Panc1 (cell line): ENCODE data around the gene KCNK2. TPM values are rescaled to one million over a fixed set of nuclear protein-coding genes. Genes with fewer than 3 reads are reported as not detected.

Experiments
- ATAC-seq: fragments of 200-7000 bp; cut with Tn5 transposase; 2 replicates; pipeline ENCODE4 v1.9.1; 2020; ENCODE audit warnings: mild to moderate bottlenecking, moderate library complexity
- BruUV-seq: library from RNA; stranded (reverse); fragments of 400-500 nt; replicated peaks from 2 replicates; lab custom pipeline; 2021; lab: Mats Ljungman, UMichigan
- CTCF ChIA-PET: fragments of 300-600 bp; sonication (Branson Sonifier 250); formaldehyde crosslinking; loops from one replicate; lab custom pipeline; 2022; ENCODE audit warnings: antibody characterized with exemption; lab: Charles Lee
- POLR2A ChIA-PET: fragments of 300-600 bp; sonication (Branson Sonifier 250); formaldehyde crosslinking; loops from one replicate; lab custom pipeline; 2022; ENCODE audit warnings: antibody characterized with exemption; lab: Charles Lee
- DNase-seq: peaks from one replicate; pipeline ENCODE4 v3.0.0-alpha.2; 2010; ENCODE audit warnings: low read depth, low spot score
- H3K27ac ChIP-seq: 2 replicates; pipeline ENCODE4 v1.5.1; 2011; ENCODE audit warnings: mild to moderate bottlenecking, low read length, inconsistent platforms
- H3K27me3 ChIP-seq: fragments of 200-500 bp; sonication (Bioruptor generic); 2 replicates; pipeline ENCODE4 v1.6.0; 2014; ENCODE audit warnings: low read length, inconsistent platforms; ENCODE audit not compliant: control insufficient read depth, insufficient read depth
- H3K36me3 ChIP-seq: fragments of 200-500 bp; sonication (Bioruptor generic); 2 replicates; pipeline ENCODE4 v1.5.1; 2014; ENCODE audit warnings: inconsistent platforms, mild to moderate bottlenecking, low read length, moderate library complexity; ENCODE audit not compliant: control insufficient read depth, insufficient read depth
- H3K4me1 ChIP-seq: 2 replicates; pipeline ENCODE4 v1.5.1; 2011; ENCODE audit warnings: inconsistent platforms, mild to moderate bottlenecking, low read length, moderate library complexity; ENCODE audit not compliant: control insufficient read depth, insufficient read depth
- H3K4me3 ChIP-seq, 2 experiments: 2 replicates each; pipeline ENCODE4 v1.5.1; 2011 to 2012; ENCODE audit warnings: low read depth in 2 of 2, low read length in 2 of 2, mild to moderate bottlenecking in 2 of 2, inconsistent platforms in 1 of 2, moderate library complexity in 1 of 2
- H3K9me3 ChIP-seq: fragments of 200-500 bp; sonication (Bioruptor generic); 2 replicates; pipeline ENCODE4 v1.5.1; 2014; ENCODE audit warnings: low read depth, mild to moderate bottlenecking, inconsistent platforms, low read length, moderate library complexity; ENCODE audit not compliant: control insufficient read depth, insufficient read depth
- CTCF ChIP-seq: fragments of 450-650 bp; IDR thresholded peaks from 2 replicates; pipeline ENCODE4 v1.5.1; 2017; ENCODE audit warnings: mild to moderate bottlenecking
- POLR2AphosphoS5 ChIP-seq: IDR thresholded peaks from 2 replicates; pipeline ENCODE4 v1.6.1; 2012; ENCODE audit warnings: mild to moderate bottlenecking, low read depth, low read length, moderate library complexity
- REST ChIP-seq, 2 experiments: IDR thresholded peaks; 2 replicates each; pipeline ENCODE4 v1.6.1; 2011 to 2012; ENCODE audit warnings: low read depth in 2 of 2, control low read depth in 1 of 2, low read length in 1 of 2, mild to moderate bottlenecking in 1 of 2, moderate library complexity in 1 of 2; ENCODE audit not compliant: insufficient read depth in 1 of 2
- SIN3A ChIP-seq: IDR thresholded peaks from 2 replicates; pipeline ENCODE4 v1.6.1; 2012; ENCODE audit warnings: low read depth, mild to moderate bottlenecking, low read length, moderate library complexity, borderline replicate concordance; ENCODE audit not compliant: insufficient read depth
- TCF7L2 ChIP-seq: IDR thresholded peaks from 2 replicates; pipeline ENCODE4 v1.6.1; 2011; ENCODE audit warnings: mild to moderate bottlenecking, low read depth, low read length, inconsistent platforms
- in situ Hi-C: cut with HindIII; loops from 2 replicates; pipeline ENCODE4 v1.10.0; 2016; ENCODE audit warnings: low sequenced_read_pairs, low pct_unique_long_range_greater_than_20kb
- intact Hi-C: fragments of 100-400 bp; cut with micrococcal nuclease; formaldehyde crosslinking; loops from one replicate; pipeline ENCODE4 v1.10.0; 2022; ENCODE audit not compliant: unreplicated experiment
- total RNA-seq: library from RNA; stranded (reverse); gene quantifications from one replicate; pipeline ENCODE4 v1.2.1, GENCODE V29; 2021; ENCODE audit not compliant: unreplicated experiment

KCNK2 gene
- total RNA-seq, 1 experiment from 2014 or later: 0.28 TPM

GRCh38 chr1:215113776-215114153 lies 31.2 kb downstream of the KCNK2 start:
- no peak overlapping the region for H3K27ac ChIP-seq
- H3K9me3 ChIP-seq: no peaks in the 10 kb centered on the region
- ATAC-seq (peak; percentile 75), DNase-seq (peak; percentile 4)
- no peak for TF ChIP-seq SIN3A
- TF ChIP-seq POLR2AphosphoS5: no peak
- TF ChIP-seq CTCF: no peak
- no peak for TF ChIP-seq REST (IDR thresholded peaks at IDR 0.05; ENCODE audit: insufficient read depth in 1 of 2, low read depth in 2 of 2, low read length in 1 of 2)
- no peaks in the 10 kb centered on the region for H3K36me3 ChIP-seq
- peak overlapping the region in 1 of 2 experiments; percentile 8; a peak in 1 of 4 replicates for H3K4me3 ChIP-seq
- peaks cover 4% of the 10 kb centered on the region; the same call in 1 of the 2 replicates for H3K4me1 ChIP-seq
- no TSS peak for BruUV-seq
- H3K27me3 ChIP-seq: no peaks in the 10 kb centered on the region
- intact Hi-C loops (no loop called here), in situ Hi-C loops (no loop called here)
- ChIA-PET POLR2A (no interaction called here), CTCF (no interaction called here)

- CTCF ChIA-PET: no interaction called here
- no peak overlapping the region for H3K4me3 ChIP-seq
- in situ Hi-C loops: no loop called here
- ATAC-seq: peak; percentile 97
- BruUV-seq: no TSS peak
- no peaks in the 10 kb centered on the region for H3K9me3 ChIP-seq
- no peaks in the 10 kb centered on the region for H3K27me3 ChIP-seq
- peak; percentile 33 for DNase-seq
- POLR2A ChIA-PET: no interaction called here
- no peak overlapping the region for H3K27ac ChIP-seq
- intact Hi-C loops: no loop called here
- no peaks in the 10 kb centered on the region for H3K36me3 ChIP-seq
- H3K4me1 ChIP-seq: peaks cover 4% of the 10 kb centered on the region; the same call in 1 of the 2 replicates
- TF ChIP-seq SIN3A: no peak
- TF ChIP-seq POLR2AphosphoS5: peak; percentile 37; the same call in 1 of the 2 replicates
Measured at GRCh38 chr1:215114154-215114933, 31.8 kb downstream of the KCNK2 start.

- Histone ChIP-seq H3K27me3 (no peaks in the 10 kb centered on the region), H3K4me1 (peaks cover 4% of the 10 kb centered on the region; the same call in 1 of the 2 replicates), H3K9me3 (no peaks in the 10 kb centered on the region), H3K27ac (no peak overlapping the region), H3K36me3 (no peaks in the 10 kb centered on the region), H3K4me3 (no peak overlapping the region)
- intact Hi-C loops: no loop called here
- ATAC-seq (no peak), DNase-seq (no peak)
- in situ Hi-C loops: no loop called here
- POLR2A ChIA-PET: no interaction called here
- CTCF ChIA-PET: no interaction called here
- TF ChIP-seq CTCF: no peak
- TF ChIP-seq TCF7L2: no peak
- TF ChIP-seq REST (IDR thresholded peaks at IDR 0.05; ENCODE audit: insufficient read depth in 1 of 2, low read depth in 2 of 2, low read length in 1 of 2): no peak
- TF ChIP-seq SIN3A: no peak
- no peak for TF ChIP-seq POLR2AphosphoS5
- BruUV-seq: no TSS peak
Measured at GRCh38 chr1:215115760-215116159, 33.2 kb downstream of the KCNK2 start.
